AG04450 (cell line): ENCODE measurements around the gene HOXA7. TPM values are rescaled to one million over a fixed set of nuclear protein-coding genes. Genes with fewer than 3 reads are reported as not detected.
A peak's percentile ranks its signal among the peaks of the same experiment; 100 is the strongest.

Experiments
- CTCF ChIA-PET: fragments of 300-600, 350-600 bp; formaldehyde crosslinking; extraction: SDS; loops from one replicate; lab custom pipeline; 2022; ENCODE audit warnings: antibody characterized with exemption, inconsistent platforms; lab: Charles Lee
- POLR2A ChIA-PET: fragments of 350-600 bp; formaldehyde crosslinking; extraction: SDS; loops from one replicate; lab custom pipeline; 2021; ENCODE audit warnings: antibody characterized with exemption, inconsistent platforms; lab: Yijun Ruan, JAX
- DNase-seq: peaks from one replicate; pipeline ENCODE4 v3.0.0-alpha.2; 2011; ENCODE audit warnings: low read depth, low spot score
- H3K27ac ChIP-seq: one replicate; pipeline ENCODE4 v1.5.1; 2012; ENCODE audit warnings: low read depth, low read length, control low read depth
- H3K27me3 ChIP-seq: one replicate; pipeline ENCODE4 v1.6.0; 2012; ENCODE audit warnings: low read length; ENCODE audit not compliant: control insufficient read depth, insufficient read depth
- H3K4me3 ChIP-seq: 2 replicates; pipeline ENCODE4 v1.5.1; 2011; ENCODE audit warnings: mild to moderate bottlenecking, low read depth, low read length, control low read depth
- H3K9me3 ChIP-seq: 2 replicates; pipeline ENCODE4 v1.5.1; 2012; ENCODE audit warnings: low read length; ENCODE audit not compliant: control insufficient read depth, insufficient read depth
- CTCF ChIP-seq: IDR thresholded peaks from 2 replicates; pipeline ENCODE4 v1.5.1; 2011; ENCODE audit warnings: low read depth, low read length, control low read depth, inconsistent platforms
- polyA plus RNA-seq: library from polyadenylated mRNA; depleted of rRNA; stranded (reverse); fragments of >200 nt; gene quantifications from 2 replicates; pipeline ENCODE4 v1.2.3, GENCODE V29; 2011

Gene HOXA7
- polyA plus RNA-seq, 1 experiment, result 5.3 TPM

- H3K9me3 ChIP-seq, result peaks cover 25% of the 10 kb centered on the region; the same call in 1 of the 2 replicates
- POLR2A ChIA-PET, result no interaction called here
Measured at GRCh38 chr7:27163288-27164044, 7.0 kb upstream of the HOXA7 start.

GRCh38 chr7:27162561-27163287 is 6.2 kb upstream of the HOXA7 start:
- peaks cover 27% of the 10 kb centered on the region; the same call in 1 of the 2 replicates for H3K9me3 ChIP-seq
- ChIA-PET CTCF (interaction anchor here (0.6 to 3.8 kb wide), 10 partner anchors 10 to 1269 kb away, joined by 3 to 171 read pairs (median 20); no protein-coding TSS in a partner anchor), POLR2A (no interaction called here)
- no peak for DNase-seq
- no peak overlapping the region for H3K4me3 ChIP-seq
- H3K27ac ChIP-seq, result no peak overlapping the region
- no peak for TF ChIP-seq CTCF
- peaks cover 44% of the 10 kb centered on the region for H3K27me3 ChIP-seq

More at GRCh38 chr7:27163288-27164044, 7.0 kb upstream of the HOXA7 start:
- no peak for DNase-seq
- Histone ChIP-seq H3K27ac (no peak overlapping the region), H3K27me3 (peaks cover 52% of the 10 kb centered on the region), H3K4me3 (no peak overlapping the region)
- no peak for TF ChIP-seq CTCF
- CTCF ChIA-PET, result interaction anchor here (0.6 to 3.8 kb wide), 9 partner anchors 10 to 1270 kb away, joined by 3 to 171 read pairs (median 21); no protein-coding TSS in a partner anchor

- no peak for TF ChIP-seq CTCF
- POLR2A ChIA-PET, result interaction anchor here (1.3 kb wide), 1 partner anchor 792 kb away, joined by 3 read pairs; no protein-coding TSS in a partner anchor
- H3K27ac ChIP-seq, result no peak overlapping the region
- CTCF ChIA-PET, result interaction anchor here (0.7 to 3.8 kb wide), 23 partner anchors 9 to 1268 kb away, joined by 3 to 171 read pairs (median 8); partner anchors contain the start of genes HOXA3, HOXA5 and SKAP2
- H3K27me3 ChIP-seq, result peaks cover 36% of the 10 kb centered on the region
- DNase-seq, result no peak
- peaks cover 29% of the 10 kb centered on the region; the same call in 1 of the 2 replicates for H3K9me3 ChIP-seq
- H3K4me3 ChIP-seq, result no peak overlapping the region
Measured at GRCh38 chr7:27161721-27162560, 5.5 kb upstream of the HOXA7 start.

GRCh38 chr7:27161214-27161720 is 4.8 kb upstream of the HOXA7 start:
- ChIA-PET POLR2A (interaction anchor here (0.5 to 1.3 kb wide), 5 partner anchors 64 to 961 kb away, joined by 3 to 5 read pairs (median 3); no protein-coding TSS in a partner anchor), CTCF (interaction anchor here (0.6 to 3.8 kb wide), 30 partner anchors 9 to 1307 kb away, joined by 3 to 171 read pairs (median 6); partner anchors contain the start of genes HOXA3, HOXA5 and SKAP2)
- Histone ChIP-seq H3K9me3 (peaks cover 25% of the 10 kb centered on the region; the same call in 1 of the 2 replicates), H3K4me3 (peak overlapping the region; percentile 62), H3K27me3 (peaks cover 30% of the 10 kb centered on the region), H3K27ac (no peak overlapping the region)
- TF ChIP-seq CTCF, result no peak
- no peak for DNase-seq
